NT2/D1 (cell line): ENCODE results near the gene CPED1.

Source experiments
- SUZ12 ChIP-seq: IDR thresholded peaks from 2 replicates; pipeline ENCODE4 v1.6.1; 2011; ENCODE audit not compliant: insufficient read length, insufficient read depth; ENCODE audit errors: extremely low read depth
- YY1 ChIP-seq: IDR thresholded peaks from 2 replicates; pipeline ENCODE4 v1.6.1; 2011; ENCODE audit not compliant: insufficient read length, insufficient read depth

GRCh38 chr7:121011401-121011800, 22.9 kb downstream of the CPED1 start:
- TF ChIP-seq SUZ12 (no peak), YY1 (no peak)
